ENCODE data around the gene CELF1.

CELF1 gene

GRCh38 chr11:47552566-47553405, at the start of gene CELF1:
Gene CELF1 (minus strand): TSS chr11:47553132. CDS start chr11:47499523, 53,609 bp downstream.
- peak in 57 of 58 donors; percentile 46 to 92 (median 84) for DNase-seq

DNA sequence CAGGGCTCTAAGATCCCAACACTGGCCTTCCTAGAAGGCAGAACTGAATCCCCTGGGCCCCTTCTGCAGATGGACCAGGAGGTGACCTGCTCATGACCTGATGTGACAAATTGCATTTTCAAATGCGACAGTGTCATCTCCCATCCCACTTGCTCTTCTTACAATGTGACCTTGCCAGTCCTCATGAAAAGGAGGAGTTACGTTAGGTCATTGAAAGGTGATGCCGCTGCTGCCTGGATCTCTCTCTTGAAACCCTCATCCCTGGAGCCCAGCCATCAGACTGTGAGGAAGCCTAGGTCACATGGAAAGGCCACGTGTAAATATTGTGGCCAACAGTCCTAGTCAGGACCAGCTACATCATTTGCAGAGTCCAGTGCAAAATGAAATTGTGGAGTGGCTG, 47.0 kb upstream of the CELF1 start:
- DNase-seq: no peak

- DNase-seq: no peak
Measured at GRCh38 chr11:47595967-47596366, 43.0 kb upstream of the CELF1 start.

GRCh38 chr11:47595029-47595428, 42.1 kb upstream of the CELF1 start:
- peak in 2 of 58 donors; percentile 19 to 34 for DNase-seq

DNA sequence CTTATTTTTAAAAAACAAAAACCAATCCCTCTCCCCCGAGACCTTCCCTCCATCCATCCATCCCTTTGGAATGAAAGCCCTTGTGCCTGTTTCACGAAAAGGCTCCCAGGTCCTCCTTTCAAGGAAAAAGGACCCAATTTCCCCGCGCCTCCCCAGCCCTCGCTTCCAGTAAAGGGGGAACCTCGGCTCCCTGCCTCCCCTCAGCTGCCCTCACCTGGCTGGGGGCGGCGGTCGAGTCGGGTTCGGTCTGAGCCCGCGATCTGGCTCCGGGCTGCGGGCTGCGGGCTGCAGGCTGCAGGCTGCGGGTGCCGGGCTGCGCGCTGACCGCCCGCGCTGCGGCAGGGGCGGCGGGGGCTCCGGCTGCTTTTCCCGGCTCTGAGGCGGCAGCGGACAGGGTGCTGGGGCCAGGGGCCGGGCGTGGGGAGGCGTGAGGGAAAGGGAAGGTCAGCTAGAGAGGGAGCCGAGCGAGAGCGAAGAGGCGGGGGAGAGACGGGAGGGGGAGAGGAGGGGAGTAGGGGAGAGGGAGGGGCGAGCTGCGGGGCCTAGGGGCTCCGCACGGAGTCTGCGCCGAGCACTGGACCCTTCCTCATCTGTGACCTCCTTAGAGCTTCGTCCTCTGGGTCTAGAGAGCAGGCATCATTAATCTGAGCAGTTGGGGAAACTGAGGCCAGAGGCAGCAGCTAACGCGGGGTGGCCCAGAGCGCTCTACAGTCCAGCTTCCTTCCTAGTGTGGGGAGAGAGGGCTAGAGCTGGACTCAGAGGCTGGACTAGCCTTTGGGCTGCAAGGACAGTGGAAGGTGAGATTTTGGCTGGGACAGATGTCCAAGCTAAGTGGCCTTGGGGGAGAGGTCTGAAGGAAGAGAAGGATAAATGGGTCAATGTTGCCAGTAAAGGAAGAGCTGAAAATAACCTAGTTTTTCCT, 41.3 kb upstream of the CELF1 start, which contains the start of gene C1QTNF4:
TSS of gene C1QTNF4 (minus strand) at position 478 of the 922 bp plus-strand sequence. CDS start 3,601 bp downstream, outside the sequence.
- DNase-seq: no peak

DNA sequence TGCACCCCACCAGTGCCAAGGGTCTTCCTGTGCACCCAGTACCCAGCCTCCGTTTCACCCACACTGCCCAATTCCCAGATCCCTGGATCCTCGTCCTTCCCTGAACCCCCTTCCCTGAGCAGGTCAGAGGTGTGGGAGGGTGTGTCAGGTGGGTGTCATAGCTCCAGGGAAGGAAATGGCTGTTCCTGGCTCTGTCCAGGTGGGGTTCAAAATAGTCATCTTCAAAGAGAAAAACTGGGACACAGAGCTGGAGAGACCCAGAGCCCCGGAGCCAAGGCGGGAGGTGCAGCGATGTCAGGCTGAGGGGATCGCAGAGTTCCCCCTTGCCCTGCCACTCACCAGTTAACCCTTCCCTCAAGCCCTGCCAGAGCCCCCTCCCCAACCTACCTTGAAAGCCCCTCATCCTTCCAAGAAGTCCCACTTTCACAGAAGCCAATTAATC, 40.6 kb upstream of the CELF1 start:
- peak in 1 of 58 donors; percentile 17 for DNase-seq

DNA sequence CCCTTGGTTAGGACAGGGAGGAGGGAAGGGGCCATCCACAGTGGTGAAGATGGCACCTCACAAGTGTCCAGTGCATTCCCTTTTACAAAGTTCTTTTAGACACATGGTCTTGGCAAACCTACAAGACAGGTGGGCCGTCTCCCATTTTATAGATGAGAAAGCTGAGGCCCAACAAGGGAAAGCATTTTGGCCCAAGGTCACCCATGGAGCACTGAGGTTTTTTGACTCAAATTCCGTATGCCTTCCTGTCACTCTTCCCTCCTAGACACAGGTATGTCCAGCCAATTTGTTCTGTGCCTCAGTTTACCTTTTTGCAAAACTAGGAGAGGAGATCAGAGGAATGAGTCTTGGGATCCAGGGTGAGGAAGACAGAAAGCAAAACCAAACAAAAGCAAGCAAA, 40.0 kb upstream of the CELF1 start:
- no peak for DNase-seq

- peak in 1 of 58 donors; percentile 48 for DNase-seq
Measured at GRCh38 chr11:47592251-47592650, 39.3 kb upstream of the CELF1 start.

- no peak for DNase-seq
Measured at GRCh38 chr11:47591764-47592163, 38.8 kb upstream of the CELF1 start.

GRCh38 chr11:47589977-47590861, 37.3 kb upstream of the CELF1 start:
- no peak for DNase-seq

GRCh38 chr11:47589584-47589976, 36.6 kb upstream of the CELF1 start:
- no peak for DNase-seq

GRCh38 chr11:47589118-47589517, 36.2 kb upstream of the CELF1 start:
- no peak for DNase-seq

- DNase-seq: peak in 19 of 58 donors; percentile 23 to 55 (median 38)
Measured at GRCh38 chr11:47587723-47588326, 34.9 kb upstream of the CELF1 start.

GRCh38 chr11:47587039-47587716, 34.2 kb upstream of the CELF1 start:
- DNase-seq: peak in 1 of 58 donors; percentile 51

DNA sequence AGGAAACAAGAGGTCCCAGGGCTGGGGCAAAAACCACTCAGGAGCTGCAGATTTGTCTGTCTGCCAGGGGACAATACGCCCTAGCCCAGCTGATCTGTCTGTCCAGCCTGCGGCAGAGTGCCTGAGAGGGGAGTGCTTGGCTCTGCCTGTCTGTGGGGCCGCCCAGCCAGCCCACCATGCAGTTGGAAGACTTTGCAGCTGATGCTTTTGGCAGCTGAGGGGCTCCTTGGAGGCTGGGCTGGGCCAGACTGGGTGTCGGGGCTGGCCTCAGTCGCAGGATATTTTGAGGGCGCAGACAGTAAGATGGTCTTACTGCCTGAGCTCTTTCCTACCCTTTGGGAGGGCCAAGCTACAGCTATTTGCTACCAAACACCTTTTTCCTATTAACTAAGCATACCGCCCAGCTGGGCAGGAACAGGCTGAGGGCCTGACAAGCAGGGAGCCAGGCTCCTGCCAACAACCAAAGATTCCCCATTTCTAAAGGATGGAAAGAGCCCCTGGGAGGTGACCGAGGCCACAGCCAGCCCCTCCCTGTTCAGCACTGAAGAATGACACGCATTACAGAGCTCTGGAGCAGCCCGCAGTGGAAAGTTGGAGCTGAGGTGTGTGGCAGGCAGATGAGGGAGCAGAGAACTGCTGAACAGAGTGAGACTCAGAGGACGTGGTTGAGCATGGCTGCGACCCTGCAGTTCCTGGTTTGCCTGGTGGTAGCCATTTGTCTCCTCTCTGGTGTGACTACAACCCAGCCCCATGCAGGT, 33.3 kb upstream of the CELF1 start, which contains the start of gene FAM180B:
TSS of gene FAM180B (plus strand) at position 581 of the 758 bp plus-strand sequence. CDS start at position 672, 91 bp downstream.
- peak in 1 of 58 donors; percentile 33 for DNase-seq

DNA sequence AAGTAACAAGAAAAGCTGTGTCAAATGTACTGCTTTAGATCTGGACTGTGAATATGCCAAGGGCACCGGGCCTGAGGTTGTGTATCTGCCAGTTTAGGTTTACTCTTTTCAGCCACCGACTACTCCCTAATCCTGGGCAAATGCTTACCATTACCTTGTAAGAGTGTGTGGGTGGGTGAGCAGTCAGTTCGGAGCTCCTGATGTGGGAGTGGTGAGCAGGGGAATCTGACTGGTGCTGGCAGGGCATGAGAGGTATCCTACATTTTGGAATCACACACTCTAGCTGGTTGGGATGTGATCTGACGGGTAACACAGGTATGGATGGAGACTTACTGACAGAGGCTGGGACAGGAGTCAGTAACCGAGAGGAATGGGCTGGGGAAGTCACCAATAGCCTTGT, 30.9 kb upstream of the CELF1 start:
- no peak for DNase-seq

DNA sequence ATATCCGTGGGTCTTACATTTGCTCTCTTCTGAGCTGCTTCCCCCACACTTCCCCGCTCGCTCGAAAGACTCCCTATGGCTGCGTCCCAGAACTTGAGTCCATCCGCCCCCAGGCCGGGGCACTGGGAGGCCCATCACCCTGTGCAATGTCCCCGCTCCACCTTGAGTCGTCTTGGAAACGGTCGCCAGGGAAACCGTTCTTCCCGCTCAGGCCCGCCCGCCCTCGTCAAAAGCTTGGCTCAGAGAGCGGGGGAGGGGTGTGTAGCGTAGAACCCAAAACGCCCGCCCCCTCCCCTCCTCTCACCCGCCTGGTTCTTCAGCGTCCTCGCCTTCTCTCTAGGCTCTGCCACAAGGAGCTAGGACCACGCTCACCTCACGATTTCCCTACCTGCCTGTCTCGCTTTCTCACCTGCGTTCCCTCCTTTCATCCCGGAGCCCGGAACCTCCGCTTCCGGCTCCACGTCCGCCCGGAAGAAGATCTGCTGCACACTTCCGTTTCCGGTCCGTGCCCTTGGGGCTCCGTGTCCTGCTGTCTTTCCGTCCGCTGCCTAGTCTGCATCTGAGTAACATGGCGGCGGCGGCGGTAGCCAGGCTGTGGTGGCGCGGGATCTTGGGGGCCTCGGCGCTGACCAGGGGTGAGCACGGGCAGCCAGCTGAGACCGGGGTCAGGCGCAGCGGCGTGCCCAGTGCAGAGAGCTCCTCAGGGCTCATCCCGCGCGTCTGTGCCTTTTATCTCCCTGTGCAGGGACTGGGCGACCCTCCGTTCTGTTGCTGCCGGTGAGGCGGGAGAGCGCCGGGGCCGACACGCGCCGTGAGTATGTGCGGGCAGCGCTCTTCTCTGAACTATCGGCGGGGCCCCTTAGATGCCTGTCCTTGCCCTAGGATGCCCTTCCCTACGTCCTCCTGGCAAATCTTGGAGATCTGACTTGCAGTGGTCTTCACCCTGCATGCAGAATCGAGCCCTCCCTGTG, 25.9 kb upstream of the CELF1 start, which contains the start of the genes KBTBD4 and NDUFS3:
TSS of gene KBTBD4 (minus strand) at position 447 of the 971 bp plus-strand sequence. CDS start at position 428, 19 bp downstream.
TSS of gene NDUFS3 (plus strand) at position 551 of the 971 bp plus-strand sequence. CDS start at position 569, 18 bp downstream.
- DNase-seq: peak in 57 of 58 donors; percentile 57 to 95 (median 88)
